ENCODE results near the gene CEP41.

Gene CEP41

DNA sequence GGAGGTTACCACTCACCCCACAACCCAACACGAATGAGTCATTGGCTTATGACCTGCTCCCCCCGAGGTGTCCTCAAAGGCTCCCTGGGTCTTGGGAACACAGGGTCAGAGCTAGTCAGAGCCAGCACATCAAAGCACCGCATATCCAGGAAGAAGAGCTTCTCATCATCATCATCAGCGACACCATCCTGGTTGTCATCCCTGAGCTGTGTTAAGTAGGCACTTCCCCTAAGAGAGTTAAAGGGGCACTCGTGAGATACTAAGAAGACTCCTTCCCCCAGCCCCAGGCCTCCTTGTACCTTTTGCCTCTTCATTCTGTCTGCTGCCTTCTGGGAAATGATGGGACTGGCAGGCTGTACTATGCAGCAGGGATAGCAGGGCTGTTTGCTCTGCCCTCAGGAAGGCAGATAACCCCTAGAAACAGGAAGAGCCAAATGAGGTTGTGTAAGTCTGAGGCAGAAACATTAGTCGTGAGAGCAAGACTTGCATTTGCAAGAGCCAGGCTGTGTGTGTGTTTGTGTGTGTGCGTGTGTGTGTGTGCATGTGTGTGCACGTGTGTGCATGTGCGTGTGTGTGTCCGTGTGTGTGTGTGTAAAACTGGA is 71.6 kb downstream of the CEP41 start:
- DNase-seq (ENCODE audit: low read depth) = no peak

DNA sequence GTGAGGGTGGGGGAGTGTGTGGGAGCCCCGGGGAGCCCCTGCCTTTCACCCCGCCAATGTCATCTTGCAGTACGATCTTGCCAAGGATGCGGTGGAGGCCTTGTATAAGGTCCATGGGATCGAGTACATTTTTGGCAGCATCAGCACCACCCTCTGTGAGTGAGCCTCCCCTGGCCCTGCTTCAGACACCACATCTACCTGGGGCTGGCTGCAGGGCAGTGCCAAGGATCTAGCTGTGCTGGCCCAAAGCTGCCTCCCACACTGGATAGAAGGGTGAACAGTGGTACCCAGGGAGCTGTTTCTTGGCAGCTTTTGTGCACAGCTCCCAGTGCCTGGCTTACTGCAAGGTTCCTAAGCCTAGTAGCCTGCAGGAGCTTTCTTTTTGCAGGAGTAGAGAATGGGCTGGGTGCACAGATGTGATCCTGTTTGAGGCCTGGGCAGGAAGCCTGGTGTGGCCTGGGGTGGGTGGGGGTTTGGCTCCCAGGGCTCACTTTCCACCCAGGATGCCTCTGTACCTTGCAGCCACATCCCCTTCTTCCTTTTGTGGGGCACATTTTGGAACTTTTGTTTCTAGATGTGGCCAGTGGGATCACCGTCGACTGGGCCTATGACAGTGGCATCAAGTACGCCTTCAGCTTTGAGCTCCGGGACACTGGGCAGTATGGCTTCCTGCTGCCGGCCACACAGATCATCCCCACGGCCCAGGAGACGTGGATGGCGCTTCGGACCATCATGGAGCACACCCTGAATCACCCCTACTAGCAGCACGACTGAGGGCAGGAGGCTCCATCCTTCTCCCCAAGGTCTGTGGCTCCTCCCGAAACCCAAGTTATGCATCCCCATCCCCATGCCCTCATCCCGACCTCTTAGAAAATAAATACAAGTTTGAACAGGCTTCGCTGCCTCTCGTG is 72.7 kb downstream of the CEP41 start:
- DNase-seq (ENCODE audit: low read depth) = no peak

GRCh38 chr7:130367088-130367755 is 73.6 kb downstream of the CEP41 start:
- DNase-seq (ENCODE audit: low read depth) = no peak

DNA sequence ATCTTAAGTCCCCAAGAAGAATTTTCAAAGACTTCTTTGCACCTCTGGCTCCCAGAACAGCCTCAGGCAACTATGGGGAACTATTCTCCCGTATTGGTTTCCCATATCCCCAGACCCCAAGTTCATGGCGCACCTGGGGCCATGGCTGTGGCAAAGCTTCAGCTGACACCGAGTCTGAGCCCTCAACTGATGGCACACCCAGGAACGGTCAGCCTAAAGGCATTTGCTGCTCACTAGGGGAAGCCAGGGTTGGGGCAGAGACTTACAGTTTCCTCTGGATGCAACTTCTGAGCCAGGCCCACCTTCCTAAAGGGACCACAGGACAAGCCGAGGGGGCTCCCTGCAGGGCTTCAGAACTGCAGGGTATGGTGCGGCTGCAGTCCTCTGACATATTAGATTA is 74.3 kb downstream of the CEP41 start:
- DNase-seq (ENCODE audit: low read depth) = no peak

DNA sequence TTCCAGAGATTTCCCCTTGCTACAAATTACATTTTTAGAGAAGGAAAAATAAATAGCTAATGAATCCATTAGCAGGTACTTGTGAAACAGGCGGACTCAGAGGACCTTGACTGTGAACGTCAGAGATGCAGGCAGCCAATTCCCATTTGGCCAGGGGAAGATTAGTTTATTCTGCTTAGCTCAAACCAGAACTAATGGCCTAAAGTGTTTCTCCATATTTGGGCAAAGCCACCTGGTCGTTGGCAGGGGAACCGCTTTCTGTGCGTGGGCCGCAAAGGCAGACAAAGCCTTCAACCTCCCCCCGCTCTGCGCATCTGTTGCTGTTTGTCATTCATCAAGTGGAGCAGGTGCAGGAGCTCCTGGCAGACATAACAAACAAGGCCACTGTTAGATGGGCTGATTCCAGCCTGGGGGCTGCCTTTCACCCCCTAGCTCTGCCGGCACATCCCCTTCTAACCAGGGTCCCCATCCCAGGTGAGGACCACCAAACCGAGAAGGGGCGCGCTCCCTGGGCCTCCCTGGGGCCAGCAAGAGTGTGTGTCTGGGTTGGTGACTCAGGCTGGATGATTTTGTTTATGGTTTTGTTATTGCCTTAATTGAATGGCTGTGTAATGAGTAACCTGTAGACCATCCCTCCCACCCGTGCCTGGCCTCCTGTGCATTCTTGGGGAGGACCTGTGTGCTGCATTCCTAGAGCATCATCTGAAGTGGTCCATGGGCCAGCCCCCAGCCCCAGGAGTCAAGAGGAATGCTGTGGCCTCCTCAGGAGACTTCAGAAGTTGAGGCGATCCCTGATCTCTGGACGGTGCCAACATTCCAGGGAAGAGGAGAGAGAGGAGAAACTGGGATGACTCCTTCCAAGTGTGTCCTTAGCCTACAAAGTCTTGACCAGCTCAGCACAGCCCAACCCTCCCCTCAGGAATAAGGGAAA is 75.0 kb downstream of the CEP41 start:
- no peak for DNase-seq (ENCODE audit: low read depth)

DNA sequence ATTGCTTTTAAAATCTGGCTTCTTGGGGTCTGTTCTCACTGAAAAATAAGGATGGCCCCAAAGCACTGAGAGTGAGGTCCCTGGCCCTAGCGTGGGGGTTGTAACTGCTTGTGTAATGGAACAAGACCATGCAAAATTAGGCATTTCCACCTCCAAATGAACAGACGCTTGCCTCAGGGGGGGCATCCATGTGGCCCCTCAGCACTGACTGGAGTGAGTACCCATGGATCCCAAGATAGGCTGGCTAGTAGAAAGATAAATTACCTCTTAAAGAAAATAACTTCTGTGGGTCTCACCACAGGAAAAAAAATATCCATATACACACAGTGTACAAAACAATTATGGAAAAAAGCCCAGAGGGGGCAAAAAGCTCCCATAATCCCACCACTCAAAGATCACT is 75.7 kb downstream of the CEP41 start:
- no peak for DNase-seq (ENCODE audit: low read depth)

GRCh38 chr7:130364451-130364850 is 76.4 kb downstream of the CEP41 start:
- no peak for DNase-seq (ENCODE audit: low read depth)

GRCh38 chr7:130363026-130363847 is 77.6 kb downstream of the CEP41 start:
- no peak for DNase-seq (ENCODE audit: low read depth)

DNA sequence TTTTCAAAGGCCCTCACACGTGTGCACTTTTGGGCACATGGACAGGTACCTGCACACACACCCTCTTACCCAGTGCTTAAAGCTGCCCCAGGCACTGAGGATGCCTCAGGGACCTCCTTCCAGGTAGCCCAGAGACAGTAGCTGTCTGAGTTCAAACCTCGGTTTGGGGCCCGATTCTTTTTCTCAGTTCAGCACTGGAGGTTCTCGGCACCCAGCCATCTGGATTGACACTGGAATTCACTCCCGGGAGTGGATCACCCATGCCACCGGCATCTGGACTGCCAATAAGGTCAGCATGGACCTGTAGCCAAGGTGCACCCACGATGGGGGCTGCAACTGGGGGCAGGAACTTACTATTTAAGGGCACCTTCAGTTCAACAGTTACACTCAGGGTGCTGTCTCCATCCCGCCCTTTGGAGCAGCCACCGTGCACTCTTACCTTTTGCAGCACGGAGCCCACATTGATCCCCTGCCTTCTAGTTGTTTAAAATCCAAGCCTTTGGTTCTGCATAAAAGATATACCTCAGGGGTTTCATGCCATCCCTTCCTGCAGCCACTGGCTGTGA is 78.5 kb downstream of the CEP41 start:
- no peak for DNase-seq (ENCODE audit: low read depth)

- DNase-seq (ENCODE audit: low read depth) = no peak
These were observed 79.1 kb downstream of the CEP41 start for GRCh38 chr7:130361681-130362080.

DNA sequence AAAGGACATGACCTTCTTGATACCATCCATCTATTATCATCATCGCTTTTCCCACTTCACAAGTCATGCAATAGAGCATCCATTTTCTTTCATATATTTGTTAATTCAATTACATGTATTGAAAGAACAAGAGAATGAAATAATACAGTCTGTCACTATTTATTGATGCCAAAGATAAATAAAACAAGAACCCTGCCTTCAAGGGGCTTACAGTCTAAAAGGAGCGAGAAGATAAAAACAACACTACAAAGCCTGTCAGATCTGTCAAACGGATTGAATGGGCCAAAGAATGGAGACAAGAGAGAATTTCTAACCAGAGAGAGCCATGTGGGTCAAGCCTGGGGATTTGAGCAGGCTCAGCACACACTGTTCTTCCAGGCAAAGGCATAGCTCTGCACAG is 80.3 kb downstream of the CEP41 start:
- DNase-seq (ENCODE audit: low read depth) = no peak

DNA sequence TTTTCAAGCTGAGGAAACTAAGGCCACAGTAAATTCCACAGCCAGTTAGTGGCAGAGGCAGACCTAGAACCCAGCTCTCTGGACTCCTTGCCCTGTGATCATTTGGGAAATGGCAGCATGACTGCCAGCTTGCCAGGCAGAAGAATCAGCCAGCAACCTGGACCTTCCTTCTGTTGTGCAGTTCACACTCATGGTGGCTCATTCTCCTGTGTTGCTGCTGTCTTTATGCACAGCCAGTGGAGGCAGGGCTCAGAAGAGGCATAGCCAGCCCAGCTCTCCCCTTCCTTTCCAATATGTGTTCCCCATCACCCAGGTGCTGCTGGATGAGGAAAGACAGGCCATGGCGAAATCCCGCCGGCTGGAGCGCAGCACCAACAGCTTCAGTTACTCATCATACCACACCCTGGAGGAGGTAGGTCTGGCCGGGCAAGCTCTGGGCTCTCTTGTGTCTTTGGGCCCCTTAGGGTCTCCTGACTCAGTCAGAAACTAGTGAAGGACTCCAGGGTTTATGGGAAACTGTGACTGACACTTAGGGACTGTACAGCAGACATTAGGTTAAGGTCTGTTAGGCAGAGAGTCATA is 81.4 kb downstream of the CEP41 start:
- no peak for DNase-seq (ENCODE audit: low read depth)

DNA sequence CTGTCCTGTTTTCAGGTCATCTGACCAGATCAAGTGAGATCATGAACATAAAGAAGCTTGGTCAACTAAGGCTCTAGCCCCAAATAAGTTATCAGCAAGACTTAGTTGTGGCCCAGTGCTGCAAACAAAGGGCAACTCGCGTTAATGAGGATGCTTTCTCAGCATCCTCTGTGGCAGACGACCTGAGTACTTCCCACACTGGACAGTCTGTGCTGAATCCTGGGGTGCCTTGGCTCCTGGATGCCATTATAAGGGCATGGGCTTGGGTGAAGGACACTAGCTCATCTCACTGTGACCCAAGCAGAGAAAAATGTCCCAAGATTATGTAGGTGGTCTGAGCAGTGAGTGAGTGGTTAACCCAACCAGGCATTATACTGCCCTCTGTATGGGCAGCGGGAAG is 82.3 kb downstream of the CEP41 start:
- no peak for DNase-seq (ENCODE audit: low read depth)

- DNase-seq (ENCODE audit: low read depth) = no peak
These were observed 83.8 kb downstream of the CEP41 start for GRCh38 chr7:130356876-130357611.

DNA sequence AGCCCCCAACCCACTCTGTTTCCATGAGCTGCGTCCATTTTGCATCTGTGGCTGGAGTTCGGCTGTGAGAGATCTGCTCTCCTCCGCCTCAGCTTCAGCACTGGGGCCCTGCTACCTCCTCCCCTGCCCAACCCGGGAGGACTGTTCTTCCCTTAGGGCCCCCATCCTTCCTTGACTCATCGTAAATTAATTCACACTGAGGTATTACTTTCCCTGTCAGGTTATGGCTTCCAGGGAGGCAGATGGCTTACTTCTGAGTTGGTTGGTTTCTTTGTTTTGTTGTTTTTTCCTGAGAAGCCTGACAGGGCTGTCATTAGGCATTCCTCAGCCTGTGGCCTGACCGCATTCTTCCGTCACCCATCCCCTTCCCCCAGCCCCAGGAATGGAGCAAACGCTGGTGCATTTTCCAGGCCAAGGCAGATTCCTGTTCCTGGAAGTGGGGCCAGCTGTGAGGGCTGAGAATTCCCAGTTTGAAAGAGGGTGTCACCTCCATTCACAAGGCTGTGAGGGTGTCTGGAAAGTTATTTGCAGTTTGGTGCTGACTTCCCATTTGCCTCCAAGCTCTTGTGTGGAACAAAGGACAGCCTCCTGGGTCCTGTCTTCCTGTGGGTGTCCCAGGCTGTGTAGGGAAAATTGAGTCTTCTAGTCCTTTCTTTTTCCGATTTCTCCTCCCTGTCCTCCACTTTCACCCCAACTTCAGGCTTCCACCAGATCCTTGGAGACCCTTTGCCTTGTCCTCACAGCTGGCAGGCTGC is 84.5 kb downstream of the CEP41 start:
- DNase-seq (ENCODE audit: low read depth) = no peak

- DNase-seq (ENCODE audit: low read depth) = no peak
These were observed 87.6 kb downstream of the CEP41 start for GRCh38 chr7:130353196-130353595.

GRCh38 chr7:130352194-130353074 is 88.4 kb downstream of the CEP41 start:
- DNase-seq (ENCODE audit: low read depth) = no peak

DNA sequence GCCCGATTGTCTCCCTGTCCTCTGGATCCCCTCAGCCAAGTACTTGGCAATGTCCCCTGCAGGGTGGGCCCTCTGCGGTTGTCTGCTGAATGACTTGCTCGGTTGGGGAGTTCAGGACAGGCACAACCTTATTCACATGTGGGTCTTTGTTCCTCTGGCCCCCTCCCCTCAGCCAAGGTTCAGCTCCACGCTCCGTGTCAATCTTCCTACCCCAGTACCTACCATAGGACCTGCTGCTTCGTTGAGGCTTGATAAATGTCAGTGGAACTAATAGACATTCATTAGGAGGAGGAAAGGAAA is 89.1 kb downstream of the CEP41 start:
- no peak for DNase-seq (ENCODE audit: low read depth)

Measured in activated T-helper 9 cell treated with anti-CD3 and anti-CD28 coated beads, Interleukin-2, amount 50 U/mL, for 16 hours (primary cell).